Adrenal gland (tissue), 12 donors: ENCODE data around the gene PPP2R2D. TPM values are rescaled to one million over a fixed set of nuclear protein-coding genes. Genes with fewer than 3 reads are reported as not detected.
A peak's percentile ranks its signal among the peaks of the same experiment; 100 is the strongest.
"Not testable (repeated sequence)": the region's sequence is repeated elsewhere in the genome, so short reads cannot be mapped to it uniquely, and the experiment has no call there.

Source experiments
- DNase-seq, 7 donors: peaks; one replicate each; pipeline ENCODE4 v3.0.0-alpha.2; 2019 to 2020
- H3K27ac ChIP-seq, 5 donors: fragments of 200-600 bp; sonication (generic) in 4 of 5; 1 replicate in 3 of 5; 2 replicates in 2 of 5; pipeline versions ENCODE4 v1.5.1 to v1.8.0; 2016 to 2020; ENCODE audit warnings: mild to moderate bottlenecking in 1 of 5
- H3K27me3 ChIP-seq: fragments of 200-600 bp; 2 replicates; pipeline ENCODE4 v1.8.0; 2021
- H3K36me3 ChIP-seq, 2 donors: fragments of 200-600 bp; replicated peaks in 1 of 2; 1 replicate in 1 of 2; 2 replicates in 1 of 2; pipeline versions ENCODE4 v1.5.1 to v1.8.0; 2018 to 2022
- H3K4me1 ChIP-seq, 2 donors: fragments of 200-600 bp; replicated peaks in 1 of 2; 1 replicate in 1 of 2; 2 replicates in 1 of 2; pipeline versions ENCODE4 v1.5.1 to v1.8.0; 2018 to 2021
- H3K4me3 ChIP-seq, 4 donors: fragments of 200-600 bp; sonication (generic) in 3 of 4; one replicate each; pipeline ENCODE4 v1.5.1; 2016 to 2018
- H3K9me3 ChIP-seq, 3 donors: fragments of 200-600 bp; sonication (generic) in 1 of 3; replicated peaks in 1 of 3; 1 replicate in 2 of 3; 2 replicates in 1 of 3; pipeline versions ENCODE4 v1.5.1 to v1.8.0; 2016 to 2021
- POLR2A ChIP-seq, 2 donors: fragments of 450-650 bp; IDR thresholded peaks; one replicate each; pipeline ENCODE4 v1.6.1; 2017; ENCODE audit warnings: antibody characterized with exemption in 2 of 2, mild to moderate bottlenecking in 2 of 2, moderate library complexity in 1 of 2
- WGBS, 4 donors: extraction: QIAGEN DNeasy Blood & Tissue Kit in 2 of 4; methylation state at CpG; one replicate each; pipeline versions ENCODE4 v1.1.5 to v1.1.7; 2013 to 2017; 5-methylcytosine and 5-hydroxymethylcytosine counted together
- intact Hi-C, 2 donors: fragments of 100-400 bp; cut with DNase I; formaldehyde crosslinking; loops; one replicate each; pipeline versions ENCODE4 v1.14.1 to v1.15.0; 2022 to 2023
- polyA plus RNA-seq, 3 donors: library from polyadenylated mRNA; stranded (reverse); fragments of 200-250 nt in 2 of 3; fragments of 350-450 nt in 1 of 3; fragmentation: Illumina TruSeq in 1 of 3; extraction: RNeasy Lipid Tissue Mini Kit (QIAGEN cat#74804) in 1 of 3; gene quantifications; one replicate each; pipeline ENCODE4 v1.2.3, GENCODE V29; 2013 to 2014
- total RNA-seq, 9 donors: library from RNA; depleted of rRNA in 4 of 9; stranded (reverse); fragments of >200 nt in 4 of 9; fragments of 120-200 nt in 1 of 9; fragmentation: NEBNext Ultra II Directional in 1 of 9; extraction: Animal tissue kit (Norgen Biotek cat#: 25700) in 1 of 9; gene quantifications; one replicate each; pipeline versions ENCODE4 v1.1.0 to v1.2.4, GENCODE V29; 2013 to 2023
- TF ChIP-seq, protein P1 (sequence below), 6 experiments: fragments of 450-650 bp in 4 of 6; fragments of 200-600 bp in 2 of 6; sonication (generic) in 1 of 6; IDR thresholded peaks; 1 replicate in 5 of 6; 2 replicates in 1 of 6; pipeline versions ENCODE4 v1.5.1 to v1.8.0; 2016 to 2021; ENCODE audit warnings: antibody characterized with exemption in 6 of 6, mild to moderate bottlenecking in 2 of 6, moderate library complexity in 1 of 6
- donor health status: healthy with polysubstance abuse.
- donor health status: Bipolar disorder and iron deficiency.
- donor health status: DM: yes; HTN: yes; CAD: no.
- donor health status: DM: no; HTN: no; CAD: no.
- donor health status: DM: no; HTN: no; CAD: no.
- donor health status: DM: yes; HTN: yes; CAD: no.

The PPP2R2D gene
- total and polyA plus RNA-seq, 12 donors: 37.8 to 83.2 (median 58.9) TPM

GRCh38 chr10:131982185-131982756, 81.5 kb downstream of the PPP2R2D start:
- no peaks in the 10 kb centered on the region for H3K27me3 ChIP-seq
- H3K27ac ChIP-seq: peak overlapping the region in 3 of 5 donors; percentile 21 to 82 (median 57)
- H3K36me3 ChIP-seq: no peaks in the 10 kb centered on the region
- DNase-seq: no peak
- no peaks in the 10 kb centered on the region for H3K9me3 ChIP-seq
- intact Hi-C loops: no loop called here
- TF ChIP-seq, protein P1, sequence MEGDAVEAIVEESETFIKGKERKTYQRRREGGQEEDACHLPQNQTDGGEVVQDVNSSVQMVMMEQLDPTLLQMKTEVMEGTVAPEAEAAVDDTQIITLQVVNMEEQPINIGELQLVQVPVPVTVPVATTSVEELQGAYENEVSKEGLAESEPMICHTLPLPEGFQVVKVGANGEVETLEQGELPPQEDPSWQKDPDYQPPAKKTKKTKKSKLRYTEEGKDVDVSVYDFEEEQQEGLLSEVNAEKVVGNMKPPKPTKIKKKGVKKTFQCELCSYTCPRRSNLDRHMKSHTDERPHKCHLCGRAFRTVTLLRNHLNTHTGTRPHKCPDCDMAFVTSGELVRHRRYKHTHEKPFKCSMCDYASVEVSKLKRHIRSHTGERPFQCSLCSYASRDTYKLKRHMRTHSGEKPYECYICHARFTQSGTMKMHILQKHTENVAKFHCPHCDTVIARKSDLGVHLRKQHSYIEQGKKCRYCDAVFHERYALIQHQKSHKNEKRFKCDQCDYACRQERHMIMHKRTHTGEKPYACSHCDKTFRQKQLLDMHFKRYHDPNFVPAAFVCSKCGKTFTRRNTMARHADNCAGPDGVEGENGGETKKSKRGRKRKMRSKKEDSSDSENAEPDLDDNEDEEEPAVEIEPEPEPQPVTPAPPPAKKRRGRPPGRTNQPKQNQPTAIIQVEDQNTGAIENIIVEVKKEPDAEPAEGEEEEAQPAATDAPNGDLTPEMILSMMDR (IDR thresholded peaks at IDR 0.05): no peak
- no peak for TF ChIP-seq POLR2A (IDR thresholded peaks at IDR 0.05)
- WGBS, 4 donors: 1 to 3% (median 1%) methylated on average over 50 to 83 of the region's 83 CpGs; no CpG with 5 or more reads in 1 of the 4 donors
- peak overlapping the region in 2 of 4 donors; percentile 71 to 96 for H3K4me3 ChIP-seq
- peaks cover 12 to 31% of the 10 kb centered on the region in 2 donors for H3K4me1 ChIP-seq

GRCh38 chr10:131982796-131983195, 82.0 kb downstream of the PPP2R2D start:
- Histone ChIP-seq H3K36me3 (no peaks in the 10 kb centered on the region), H3K4me1 (peaks cover 12 to 31% of the 10 kb centered on the region in 2 donors), H3K27ac (peak overlapping the region in 1 of 5 donors; percentile 57), H3K4me3 (peak overlapping the region in 2 of 4 donors; percentile 71 to 96), H3K27me3 (no peaks in the 10 kb centered on the region), H3K9me3 (no peaks in the 10 kb centered on the region)
- DNase-seq: peak in 1 of 7 donors; percentile 16
- intact Hi-C loops: no loop called here
- 67 to 92% (median 76%) methylated on average over 4 to 21 of the region's 21 CpGs for WGBS, 4 donors
- TF ChIP-seq POLR2A (IDR thresholded peaks at IDR 0.05): no peak
- TF ChIP-seq, protein P1 (IDR thresholded peaks at IDR 0.05): no peak

DNA sequence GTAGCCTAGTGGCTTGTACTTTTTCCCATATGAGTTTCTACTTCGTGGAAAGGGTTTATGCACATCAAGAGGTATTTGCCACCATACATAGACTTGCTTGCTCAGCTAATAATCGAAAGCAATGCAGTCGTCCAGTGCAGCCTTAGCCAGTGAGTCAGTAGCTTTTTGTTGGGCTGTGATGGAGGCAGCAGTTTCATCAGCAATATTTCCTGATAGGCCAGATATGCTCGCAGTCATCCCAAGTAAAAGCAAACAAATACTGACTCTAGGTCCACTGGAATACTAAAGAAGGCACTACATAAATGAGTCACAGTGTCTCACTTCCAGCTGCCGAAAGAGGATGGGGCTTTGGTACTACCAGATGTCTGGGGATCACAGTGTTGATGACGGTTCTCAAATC, 83.0 kb downstream of the PPP2R2D start:
- no peaks in the 10 kb centered on the region for H3K27me3 ChIP-seq
- H3K27ac ChIP-seq: no peak overlapping the region
- intact Hi-C loops: no loop called here
- H3K9me3 ChIP-seq: no peaks in the 10 kb centered on the region
- H3K4me1 ChIP-seq: peaks cover 12 to 28% of the 10 kb centered on the region in 2 donors
- no peak overlapping the region for H3K4me3 ChIP-seq
- no peaks in the 10 kb centered on the region for H3K36me3 ChIP-seq
- 73 to 83% (median 79%) methylated on average over 6 of the region's 6 CpGs for WGBS, 4 donors
- DNase-seq: peak in 1 of 7 donors; percentile 11
- TF ChIP-seq, protein P1 (IDR thresholded peaks at IDR 0.05): no peak
- no peak for TF ChIP-seq POLR2A (IDR thresholded peaks at IDR 0.05)

GRCh38 chr10:131986851-131987250, 86.0 kb downstream of the PPP2R2D start:
- DNase-seq: peak in 1 of 7 donors; percentile 5
- WGBS, 4 donors: 93 to 96% (median 96%) methylated on average over 7 of the region's 7 CpGs
- not testable (repeated sequence) for H3K4me1 ChIP-seq

GRCh38 chr10:131987301-131987700, 86.5 kb downstream of the PPP2R2D start:
- intact Hi-C loops, DNase-seq, H3K9me3 ChIP-seq, H3K4me3 ChIP-seq, H3K36me3 ChIP-seq, H3K27me3 ChIP-seq, H3K4me1 ChIP-seq, H3K27ac ChIP-seq: not testable (repeated sequence)
- 94 to 96% (median 94%) methylated on average over 4 to 5 of the region's 5 CpGs for WGBS, 4 donors

More at GRCh38 chr10:131986851-131987250, 86.0 kb downstream of the PPP2R2D start:
- H3K27me3 ChIP-seq, H3K36me3 ChIP-seq, H3K27ac ChIP-seq, H3K4me3 ChIP-seq, H3K9me3 ChIP-seq, intact Hi-C loops: not testable (repeated sequence)

GRCh38 chr10:131987786-131988185, 87.0 kb downstream of the PPP2R2D start:
- H3K27ac ChIP-seq, H3K36me3 ChIP-seq, intact Hi-C loops, H3K4me3 ChIP-seq, H3K9me3 ChIP-seq, H3K4me1 ChIP-seq, DNase-seq, H3K27me3 ChIP-seq: not testable (repeated sequence)
- 94 to 100% (median 97%) methylated on average over 2 to 3 of the region's 3 CpGs for WGBS, 4 donors
